Karpas-422 (cell line): ENCODE measurements around the gene ASIC3. TPM values are rescaled to one million over a fixed set of nuclear protein-coding genes. Genes with fewer than 3 reads are reported as not detected.

ENCODE experiments used
- DNase-seq: peaks from one replicate; pipeline ENCODE4 v3.0.0-alpha.2; 2015
- H2AFZ ChIP-seq: fragments of 200-600 bp; sonication (generic); 2 replicates; pipeline ENCODE4 v1.6.1; 2014; ENCODE audit warnings: antibody characterized with exemption, low read length, mixed read lengths
- H3K27ac ChIP-seq: fragments of 200-600 bp; sonication (generic); 2 replicates; pipeline ENCODE4 v1.5.1; 2014; ENCODE audit warnings: mild to moderate bottlenecking, low read length, moderate library complexity
- H3K27me3 ChIP-seq: fragments of 200-600 bp; sonication (generic); 2 replicates; pipeline ENCODE4 v1.6.1; 2014; ENCODE audit warnings: low read length, mixed read lengths
- H3K36me3 ChIP-seq: fragments of 200-600 bp; sonication (generic); 2 replicates; pipeline ENCODE4 v1.6.1; 2014; ENCODE audit warnings: low read length, mixed read lengths; ENCODE audit not compliant: insufficient read depth
- H3K4me1 ChIP-seq: fragments of 200-600 bp; sonication (generic); 2 replicates; pipeline ENCODE4 v1.6.1; 2014; ENCODE audit warnings: mild to moderate bottlenecking, low read length, mixed read lengths
- H3K4me2 ChIP-seq: fragments of 200-600 bp; sonication (generic); 2 replicates; pipeline ENCODE4 v1.6.1; 2014; ENCODE audit warnings: low read length, low read depth, mild to moderate bottlenecking; ENCODE audit not compliant: poor library complexity, severe bottlenecking
- H3K4me3 ChIP-seq: fragments of 200-600 bp; sonication (generic); 2 replicates; pipeline ENCODE4 v1.5.1; 2014; ENCODE audit warnings: mild to moderate bottlenecking, antibody characterized with exemption, low read length, mixed read lengths
- H3K79me2 ChIP-seq: fragments of 200-600 bp; sonication (generic); 2 replicates; pipeline ENCODE4 v1.6.1; 2014; ENCODE audit warnings: mild to moderate bottlenecking, low read length, mixed read lengths
- H3K9ac ChIP-seq: fragments of 200-600 bp; sonication (generic); 2 replicates; pipeline ENCODE4 v1.6.0; 2014; ENCODE audit warnings: low read length
- H3K9me2 ChIP-seq: fragments of 200-600 bp; sonication (generic), shearing (Covaris generic); replicated peaks from 2 replicates; pipeline ENCODE4 v1.6.0; 2014; ENCODE audit warnings: mild to moderate bottlenecking, low read length, moderate library complexity; ENCODE audit not compliant: insufficient read depth
- H3K9me3 ChIP-seq: fragments of 300-700, 200-600 bp; sonication (generic); 2 replicates; pipeline ENCODE4 v1.6.1; 2014; ENCODE audit warnings: low read length, mixed read lengths
- H4K20me1 ChIP-seq: fragments of 200-600 bp; sonication (generic); 2 replicates; pipeline ENCODE4 v1.6.1; 2014; ENCODE audit warnings: mild to moderate bottlenecking, antibody characterized with exemption, low read length, low read depth; ENCODE audit not compliant: insufficient read depth
- total RNA-seq: library from RNA; depleted of rRNA; stranded (reverse); fragments of >200 nt; shearing (Covaris generic); gene quantifications from 2 replicates; pipeline ENCODE4 v1.2.3, GENCODE V29; 2014; ENCODE audit warnings: low replicate concordance; rRNA removed

The ASIC3 gene
- total RNA-seq, 1 experiment from 2014 or later: 4.5 TPM

DNA sequence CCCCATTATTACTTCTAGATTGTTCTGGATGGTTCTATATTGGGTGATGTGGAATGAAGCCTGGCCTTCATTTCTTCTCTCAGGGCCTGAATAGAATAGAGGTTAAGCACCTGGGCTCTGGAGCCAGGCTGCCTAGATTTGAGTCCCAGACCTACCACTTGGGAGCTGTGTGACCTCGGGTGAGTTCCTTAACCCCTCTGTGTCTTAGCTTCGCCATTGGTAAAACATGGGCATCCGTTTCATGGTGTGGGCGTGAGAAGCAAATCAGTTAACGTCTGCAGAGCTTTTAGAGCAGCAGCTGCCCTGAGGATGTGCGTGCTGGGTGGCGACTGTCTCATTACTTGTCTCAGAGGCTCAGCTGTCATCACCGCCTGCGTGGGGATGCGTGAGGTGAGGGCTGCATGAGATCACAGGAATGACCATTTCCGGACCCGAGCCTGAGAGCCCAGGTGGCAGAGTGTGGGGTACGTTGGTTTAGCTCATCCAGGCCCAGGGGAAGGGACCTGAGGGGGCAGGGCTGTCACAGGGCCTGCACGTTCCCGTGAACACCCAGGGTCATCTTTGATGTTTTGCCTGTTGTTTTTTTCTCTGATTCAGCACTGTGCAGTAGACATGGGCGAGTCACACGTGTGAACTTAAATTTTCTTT is 47.6 kb downstream of the ASIC3 start:
- Histone ChIP-seq H3K79me2 (no peaks in the 10 kb centered on the region), H3K4me1 (no peaks in the 10 kb centered on the region), H2AFZ (no peak overlapping the region), H3K9me3 (no peaks in the 10 kb centered on the region), H3K27ac (no peak overlapping the region), H3K4me3 (no peak overlapping the region), H4K20me1 (no peaks in the 10 kb centered on the region), H3K27me3 (no peaks in the 10 kb centered on the region), H3K4me2 (no peak overlapping the region), H3K9ac (no peak overlapping the region), H3K36me3 (no peaks in the 10 kb centered on the region), H3K9me2 (no peaks in the 10 kb centered on the region)
- no peak for DNase-seq

DNA sequence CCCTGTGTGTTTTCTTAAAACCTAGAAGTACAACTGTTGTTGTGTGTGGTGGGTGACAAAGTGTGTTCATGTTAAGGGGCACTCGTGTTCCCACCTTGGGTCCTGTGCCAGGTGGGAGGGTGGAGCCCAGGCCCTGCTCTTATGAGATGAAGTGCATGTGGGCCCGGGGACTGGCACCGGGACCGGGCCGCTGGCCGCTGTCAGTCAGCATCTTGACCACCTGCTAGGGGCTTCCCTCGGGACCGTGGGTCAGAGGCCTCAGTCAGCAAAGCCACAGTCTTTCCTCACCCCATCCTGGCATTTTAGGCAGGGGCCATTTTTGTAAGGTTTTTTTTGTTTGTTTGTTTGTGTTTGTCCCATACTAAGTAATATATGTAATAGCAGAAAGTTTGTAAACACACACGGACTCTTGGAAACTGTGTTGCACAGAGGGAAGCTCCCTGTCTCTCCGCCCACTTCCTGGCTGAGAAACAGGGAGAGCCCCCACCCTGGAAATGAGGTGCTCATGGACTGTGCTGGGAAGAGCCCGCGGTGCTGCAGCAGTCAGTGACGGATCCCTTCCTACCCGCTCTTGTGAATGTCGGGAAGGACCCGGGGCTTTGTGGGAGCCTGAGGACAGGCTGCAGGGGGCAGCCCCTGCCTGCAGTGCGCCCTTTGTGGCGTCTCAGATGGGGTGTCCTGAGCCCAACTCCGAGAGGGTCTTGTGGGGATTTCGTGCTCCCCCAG is 51.3 kb downstream of the ASIC3 start:
- H3K9me2 ChIP-seq: no peaks in the 10 kb centered on the region
- H2AFZ ChIP-seq: no peak overlapping the region
- H3K4me2 ChIP-seq: no peak overlapping the region
- no peaks in the 10 kb centered on the region for H3K79me2 ChIP-seq
- no peak overlapping the region for H3K9ac ChIP-seq
- no peak overlapping the region for H3K4me3 ChIP-seq
- DNase-seq: no peak
- no peaks in the 10 kb centered on the region for H3K4me1 ChIP-seq
- no peaks in the 10 kb centered on the region for H3K27me3 ChIP-seq
- no peaks in the 10 kb centered on the region for H4K20me1 ChIP-seq
- H3K9me3 ChIP-seq: no peaks in the 10 kb centered on the region
- no peaks in the 10 kb centered on the region for H3K36me3 ChIP-seq
- no peak overlapping the region for H3K27ac ChIP-seq

DNA sequence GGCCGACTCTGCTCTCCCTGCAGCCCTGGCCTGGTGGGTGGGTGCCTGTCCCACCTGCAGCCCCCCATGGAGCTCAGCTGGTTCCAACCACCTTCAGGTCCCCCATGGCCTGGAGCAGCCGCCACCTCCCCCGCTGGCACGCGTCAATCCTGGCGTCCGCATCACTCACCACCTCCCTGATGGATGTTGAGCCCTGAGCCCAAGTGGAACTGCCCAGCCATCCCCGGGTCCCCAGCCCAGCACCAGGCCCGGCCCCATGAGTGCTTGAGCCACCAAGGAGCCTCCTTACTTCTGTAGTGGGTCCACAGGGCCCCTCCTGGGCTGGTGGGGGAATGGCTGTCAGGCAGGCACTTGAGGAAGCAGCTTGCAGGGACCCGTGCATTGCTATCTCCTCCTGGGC is 52.6 kb downstream of the ASIC3 start:
- Histone ChIP-seq H3K36me3 (no peaks in the 10 kb centered on the region), H3K9me3 (no peaks in the 10 kb centered on the region), H2AFZ (no peak overlapping the region), H4K20me1 (no peaks in the 10 kb centered on the region), H3K4me2 (no peak overlapping the region), H3K9me2 (no peaks in the 10 kb centered on the region), H3K27me3 (no peaks in the 10 kb centered on the region), H3K79me2 (no peaks in the 10 kb centered on the region), H3K4me3 (no peak overlapping the region), H3K9ac (no peak overlapping the region), H3K4me1 (no peaks in the 10 kb centered on the region), H3K27ac (no peak overlapping the region)
- DNase-seq: no peak

DNA sequence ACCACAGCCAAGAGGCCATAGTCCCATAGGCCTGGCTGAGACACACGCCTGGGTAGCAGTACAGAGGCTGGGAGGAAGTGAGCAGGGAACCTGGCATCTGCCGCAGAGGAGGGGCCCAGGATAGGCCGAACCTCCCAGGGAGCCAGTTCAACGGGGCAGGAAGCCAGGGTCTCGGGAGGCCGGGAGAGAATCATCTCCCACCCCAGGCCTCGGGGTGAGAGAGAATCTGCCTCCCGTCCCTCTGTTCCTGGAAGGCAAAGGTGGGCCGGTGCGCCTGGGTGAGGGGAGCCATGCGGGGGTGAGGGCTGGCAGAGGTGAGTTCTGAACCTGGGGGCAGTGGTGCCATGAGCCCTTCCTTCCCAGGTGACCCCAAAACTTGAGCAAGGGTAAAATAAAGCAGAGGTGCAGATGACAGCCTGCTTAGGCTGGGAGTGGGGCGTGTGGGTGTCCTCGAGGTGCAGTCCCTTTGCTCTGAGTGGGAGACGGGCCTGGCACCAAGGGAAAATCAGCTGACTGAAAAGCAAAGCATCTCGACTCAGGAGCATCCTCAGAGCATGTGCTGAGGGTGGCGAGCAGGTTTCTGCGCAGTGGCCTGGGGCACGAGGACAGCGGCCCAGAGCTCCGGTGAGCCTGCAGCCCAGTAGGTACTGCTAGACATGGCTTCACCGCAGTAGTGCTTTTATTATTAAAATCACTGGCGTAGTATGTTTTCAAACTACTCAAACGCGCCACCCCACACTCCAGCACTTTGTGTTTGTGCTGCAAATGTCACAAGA is 53.5 kb downstream of the ASIC3 start:
- H3K4me3 ChIP-seq: no peak overlapping the region
- H3K9ac ChIP-seq: no peak overlapping the region
- no peak overlapping the region for H3K4me2 ChIP-seq
- H3K27me3 ChIP-seq: no peaks in the 10 kb centered on the region
- no peak overlapping the region for H3K27ac ChIP-seq
- H3K9me3 ChIP-seq: no peaks in the 10 kb centered on the region
- no peaks in the 10 kb centered on the region for H3K4me1 ChIP-seq
- no peaks in the 10 kb centered on the region for H4K20me1 ChIP-seq
- no peaks in the 10 kb centered on the region for H3K36me3 ChIP-seq
- H3K9me2 ChIP-seq: no peaks in the 10 kb centered on the region
- no peak for DNase-seq
- H2AFZ ChIP-seq: no peak overlapping the region
- H3K79me2 ChIP-seq: no peaks in the 10 kb centered on the region

Other genes with a start within 250 kb of the ASIC3 start
- gene TMEM176B, start 248.2 kb upstream of the ASIC3 start, total RNA-seq: not detected in 2 replicates
- not detected in 2 replicates for gene TMEM176A, start 247.8 kb upstream of the ASIC3 start, total RNA-seq
- gene AOC1, start 196.0 kb upstream of the ASIC3 start, total RNA-seq: not detected in 2 replicates
- 0.11 and 0.22 TPM in 2 replicates for gene KCNH2, start 70.2 kb upstream of the ASIC3 start, total RNA-seq
- gene NOS3, start 57.5 kb upstream of the ASIC3 start, total RNA-seq: 59.8 and 62.5 TPM in 2 replicates
- 0.78 and 1.6 TPM in 2 replicates for gene ATG9B, start 24.0 kb upstream of the ASIC3 start, total RNA-seq
- gene ABCB8, start 20.1 kb upstream of the ASIC3 start, total RNA-seq: 19.0 and 27.1 TPM in 2 replicates
- gene CDK5, start 9.4 kb downstream of the ASIC3 start, total RNA-seq: 13.6 and 33.0 TPM in 2 replicates
- gene SLC4A2, start 11.1 kb downstream of the ASIC3 start, total RNA-seq: 35.1 and 113 TPM in 2 replicates
- gene FASTK, start 32.3 kb downstream of the ASIC3 start, total RNA-seq: 48.8 and 127 TPM in 2 replicates
- gene TMUB1, start 35.0 kb downstream of the ASIC3 start, total RNA-seq: 30.9 and 56.4 TPM in 2 replicates
- 0.18 and 1.6 TPM in 2 replicates for gene AGAP3, start 37.9 kb downstream of the ASIC3 start, total RNA-seq
- not detected in 2 replicates for gene GBX1, start 119.2 kb downstream of the ASIC3 start, total RNA-seq
- not detected in 2 replicates for gene ASB10, start 138.7 kb downstream of the ASIC3 start, total RNA-seq
- gene H2BK1, start 162.0 kb downstream of the ASIC3 start, total RNA-seq: not detected in 2 replicates
- 31.2 and 48.6 TPM in 2 replicates for gene ABCF2, start 178.7 kb downstream of the ASIC3 start, total RNA-seq
- gene CHPF2, start 184.0 kb downstream of the ASIC3 start, total RNA-seq: 24.7 and 33.2 TPM in 2 replicates
- gene SMARCD3, start 200.2 kb downstream of the ASIC3 start, total RNA-seq: 3.2 and 8.7 TPM in 2 replicates